Activated naive CD8-positive, alpha-beta T cell treated with anti-CD3 and anti-CD28 coated beads, Interleukin-2, amount 10 ng/mL, durations not matched to agents 7 days and 5 days (primary cell): Measurements from ENCODE around the gene GNA12. TPM values are rescaled to one million over a fixed set of nuclear protein-coding genes. Genes with fewer than 3 reads are reported as not detected.

Experiments
- ATAC-seq: fragments of 150-1000 bp; cut with Tn5 transposase; one replicate; pipeline ENCODE4 v1.10.0; 2021; ENCODE audit warnings: low read depth, moderate library complexity
- POLR2A ChIA-PET: fragments of 350-600 bp; sonication (Branson Sonifier 250); formaldehyde crosslinking; loops from one replicate; lab custom pipeline; 2021; ENCODE audit warnings: antibody characterized with exemption; lab: Charles Lee
- DNase-seq: peaks from one replicate; pipeline ENCODE4 v3.0.0; 2021
- H3K27ac Mint-ChIP-seq: one replicate; pipeline ENCODE4 v1.8.0; 2022; ENCODE audit warnings: mild to moderate bottlenecking, mixed read lengths
- H3K27me3 Mint-ChIP-seq: one replicate; pipeline ENCODE4 v1.8.0; 2022; ENCODE audit warnings: mild to moderate bottlenecking, moderate library complexity, mixed read lengths
- H3K36me3 Mint-ChIP-seq: one replicate; pipeline ENCODE4 v1.8.0; 2021; ENCODE audit warnings: mild to moderate bottlenecking, mixed read lengths
- H3K4me1 Mint-ChIP-seq: one replicate; pipeline ENCODE4 v1.8.0; 2021; ENCODE audit warnings: mixed read lengths
- H3K4me3 Mint-ChIP-seq: one replicate; pipeline ENCODE4 v1.8.0; 2022; ENCODE audit warnings: mild to moderate bottlenecking, moderate library complexity, mixed read lengths
- H3K9me3 Mint-ChIP-seq: one replicate; pipeline ENCODE4 v1.8.0; 2021; ENCODE audit warnings: mixed read lengths
- total RNA-seq, 2 experiments: library from RNA; stranded (reverse); gene quantifications; one replicate each; pipeline ENCODE4 v1.2.3, GENCODE V29; 2021

The GNA12 gene
- total RNA-seq, 2 experiments from 2014 or later: 14.5 to 17.4 TPM

DNA sequence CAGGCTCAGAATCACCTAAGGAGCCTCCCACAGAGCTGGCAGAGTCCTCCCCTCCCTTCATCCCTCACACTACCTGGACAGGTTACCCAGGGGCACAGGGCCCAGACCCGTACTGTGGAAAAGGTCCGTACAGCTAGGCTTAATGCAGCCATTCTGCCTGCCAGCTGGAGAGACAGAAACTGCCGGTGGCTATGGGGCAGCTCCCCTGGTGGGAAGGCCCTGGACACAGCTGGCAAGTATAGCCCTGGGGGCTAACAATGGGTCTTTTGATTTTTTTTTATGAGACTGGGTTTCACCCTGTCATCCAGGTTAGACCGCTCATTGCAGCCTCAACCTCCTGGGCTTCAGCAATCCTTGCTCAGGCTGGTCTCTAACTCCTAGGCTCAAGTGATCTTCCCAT lies 68.3 kb downstream of the GNA12 start:
- Mint-ChIP-seq H3K36me3 (peaks cover 6% of the 10 kb centered on the region), H3K27me3 (no peaks in the 10 kb centered on the region), H3K27ac (no peak overlapping the region), H3K9me3 (no peaks in the 10 kb centered on the region), H3K4me1 (peaks cover 4% of the 10 kb centered on the region), H3K4me3 (no peak overlapping the region)
- no peak for ATAC-seq
- POLR2A ChIA-PET: no interaction called here
- DNase-seq: no peak

GRCh38 chr7:2775376-2775775 lies 68.7 kb downstream of the GNA12 start:
- DNase-seq (no peak), ATAC-seq (no peak)
- Mint-ChIP-seq H3K27ac (no peak overlapping the region), H3K4me3 (no peak overlapping the region), H3K36me3 (peaks cover 8% of the 10 kb centered on the region), H3K9me3 (no peaks in the 10 kb centered on the region), H3K4me1 (peaks cover 4% of the 10 kb centered on the region), H3K27me3 (no peaks in the 10 kb centered on the region)
- POLR2A ChIA-PET: no interaction called here

DNA sequence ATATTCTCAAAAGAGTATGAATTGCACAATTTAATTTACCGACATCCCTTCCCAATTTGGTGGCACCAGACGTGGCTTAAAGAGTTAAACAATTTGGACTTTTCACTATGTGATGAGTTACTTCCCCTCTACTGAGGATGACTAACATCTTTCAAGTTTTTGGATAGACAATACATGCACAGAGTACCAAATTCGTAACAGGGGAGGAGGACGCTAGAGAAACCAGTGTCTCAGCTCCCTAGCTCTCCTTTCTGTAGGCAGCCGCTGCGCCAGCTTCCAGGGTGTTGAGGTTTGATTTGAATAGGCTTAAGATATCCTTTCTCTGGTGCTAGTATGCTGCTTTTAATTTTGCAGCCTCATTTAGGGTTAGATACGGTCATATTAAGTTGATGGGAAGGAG lies 69.2 kb downstream of the GNA12 start:
- Mint-ChIP-seq H3K36me3 (peaks cover 9% of the 10 kb centered on the region), H3K27ac (no peak overlapping the region), H3K4me3 (no peak overlapping the region), H3K27me3 (no peaks in the 10 kb centered on the region), H3K4me1 (peaks cover 4% of the 10 kb centered on the region), H3K9me3 (no peaks in the 10 kb centered on the region)
- DNase-seq: no peak
- POLR2A ChIA-PET: no interaction called here
- no peak for ATAC-seq

- ATAC-seq (no peak), DNase-seq (no peak)
- no peaks in the 10 kb centered on the region for H3K9me3 Mint-ChIP-seq
- peaks cover 4% of the 10 kb centered on the region for H3K4me1 Mint-ChIP-seq
- H3K4me3 Mint-ChIP-seq: no peak overlapping the region
- no peaks in the 10 kb centered on the region for H3K27me3 Mint-ChIP-seq
- POLR2A ChIA-PET: no interaction called here
- H3K27ac Mint-ChIP-seq: no peak overlapping the region
- H3K36me3 Mint-ChIP-seq: peaks cover 9% of the 10 kb centered on the region
Observed at GRCh38 chr7:2774280-2774679, 69.8 kb downstream of the GNA12 start.

GRCh38 chr7:2773608-2774007 lies 70.5 kb downstream of the GNA12 start:
- ATAC-seq (no peak), DNase-seq (no peak)
- Mint-ChIP-seq H3K27me3 (no peaks in the 10 kb centered on the region), H3K36me3 (peaks cover 9% of the 10 kb centered on the region), H3K9me3 (no peaks in the 10 kb centered on the region), H3K27ac (no peak overlapping the region), H3K4me1 (peaks cover 4% of the 10 kb centered on the region), H3K4me3 (no peak overlapping the region)
- POLR2A ChIA-PET: no interaction called here

GRCh38 chr7:2771274-2771731 lies 72.8 kb downstream of the GNA12 start:
- Mint-ChIP-seq H3K4me1 (peaks cover 4% of the 10 kb centered on the region), H3K36me3 (peaks cover 9% of the 10 kb centered on the region), H3K4me3 (no peak overlapping the region), H3K27me3 (no peaks in the 10 kb centered on the region), H3K9me3 (no peaks in the 10 kb centered on the region), H3K27ac (no peak overlapping the region)
- ATAC-seq (no peak), DNase-seq (no peak)
- POLR2A ChIA-PET: no interaction called here

GRCh38 chr7:2764621-2765020 lies 79.5 kb downstream of the GNA12 start:
- POLR2A ChIA-PET: no interaction called here
- DNase-seq (no peak), ATAC-seq (no peak)
- Mint-ChIP-seq H3K9me3 (no peaks in the 10 kb centered on the region), H3K4me1 (peaks cover 9% of the 10 kb centered on the region), H3K27me3 (no peaks in the 10 kb centered on the region), H3K27ac (no peak overlapping the region), H3K36me3 (no peaks in the 10 kb centered on the region), H3K4me3 (no peak overlapping the region)

DNA sequence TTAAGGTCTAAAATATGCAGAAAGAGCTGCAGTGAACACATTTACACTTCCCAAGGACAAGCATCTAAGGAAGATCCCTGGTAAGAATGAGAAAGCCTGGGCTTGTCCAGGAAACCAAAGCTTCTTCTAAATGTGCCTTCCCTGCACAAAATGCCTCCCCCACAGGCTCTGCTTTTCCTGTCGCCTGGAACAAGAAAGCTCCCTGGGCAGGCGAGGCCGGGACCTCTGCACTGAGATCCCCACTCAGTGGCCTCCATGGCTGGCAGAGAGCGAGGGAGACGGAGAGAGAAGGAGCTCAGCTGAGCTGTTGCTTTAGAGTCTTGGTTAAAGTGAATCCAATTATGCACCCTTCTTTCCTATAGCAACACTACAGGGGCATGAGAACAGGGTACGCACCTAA lies 80.5 kb downstream of the GNA12 start:
- DNase-seq: no peak
- no peak overlapping the region for H3K4me3 Mint-ChIP-seq
- H3K27ac Mint-ChIP-seq: no peak overlapping the region
- H3K9me3 Mint-ChIP-seq: no peaks in the 10 kb centered on the region
- H3K27me3 Mint-ChIP-seq: no peaks in the 10 kb centered on the region
- no peaks in the 10 kb centered on the region for H3K36me3 Mint-ChIP-seq
- POLR2A ChIA-PET: no interaction called here
- peaks cover 15% of the 10 kb centered on the region for H3K4me1 Mint-ChIP-seq
- no peak for ATAC-seq

DNA sequence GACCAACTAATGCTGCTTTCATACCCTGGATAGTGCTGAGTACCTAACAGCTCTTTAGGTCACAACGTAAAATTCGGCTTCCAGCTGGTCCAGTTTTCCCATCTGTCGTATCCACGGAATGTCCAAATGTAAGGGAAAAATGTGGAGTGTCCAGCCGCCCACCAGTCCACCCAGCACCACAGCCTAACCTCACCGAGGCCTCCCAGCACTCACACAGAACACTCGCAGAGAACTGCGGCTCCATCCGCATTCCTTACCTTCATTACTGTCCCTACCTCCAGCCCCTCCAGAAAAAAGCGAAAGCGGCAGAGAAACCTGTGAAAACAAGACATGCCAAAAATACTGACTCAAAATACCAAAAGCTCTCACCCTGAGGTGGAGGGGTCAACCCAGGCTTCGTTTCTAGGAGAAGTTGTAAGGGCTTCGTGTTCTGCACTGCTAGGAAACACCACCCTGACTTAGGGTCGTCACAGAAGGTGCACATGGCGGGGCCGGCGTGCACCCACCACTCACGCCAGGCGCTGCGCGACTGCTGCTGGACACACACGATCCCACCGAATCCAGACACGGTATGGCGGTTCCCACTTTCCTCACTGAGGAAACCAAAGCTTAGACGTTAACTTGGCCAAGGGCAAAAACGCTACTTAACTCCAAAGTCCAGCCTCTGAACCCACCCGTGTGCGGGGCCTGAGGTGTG lies 82.2 kb downstream of the GNA12 start:
- no peak overlapping the region for H3K4me3 Mint-ChIP-seq
- H3K4me1 Mint-ChIP-seq: peaks cover 27% of the 10 kb centered on the region
- no peaks in the 10 kb centered on the region for H3K9me3 Mint-ChIP-seq
- ATAC-seq (no peak), DNase-seq (no peak)
- POLR2A ChIA-PET: no interaction called here
- no peak overlapping the region for H3K27ac Mint-ChIP-seq
- H3K27me3 Mint-ChIP-seq: no peaks in the 10 kb centered on the region
- H3K36me3 Mint-ChIP-seq: no peaks in the 10 kb centered on the region

DNA sequence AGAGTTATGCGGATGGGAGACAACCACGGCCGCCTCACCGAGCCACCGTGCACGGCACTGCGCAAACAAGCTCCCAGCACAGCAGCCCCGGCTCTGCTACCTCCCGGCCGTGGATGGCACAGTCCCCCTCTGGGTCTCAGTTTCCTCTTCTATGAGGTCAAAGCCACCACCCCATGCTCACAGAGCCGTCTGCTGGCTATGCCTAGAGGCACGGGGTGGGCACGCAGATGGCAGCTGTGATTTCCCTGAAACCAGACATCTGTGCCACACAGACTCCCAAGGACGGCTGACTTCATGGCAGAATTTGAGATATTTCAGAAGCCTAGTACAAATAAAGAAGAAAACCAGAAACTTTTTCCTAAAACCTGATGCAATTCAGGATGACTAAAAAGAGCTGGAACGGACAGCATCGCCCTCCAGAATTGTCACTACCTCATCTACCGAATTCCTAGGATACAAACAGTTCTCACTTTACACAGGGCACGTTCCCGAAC lies 82.9 kb downstream of the GNA12 start:
- DNase-seq (no peak), ATAC-seq (no peak)
- POLR2A ChIA-PET: no interaction called here
- Mint-ChIP-seq H3K27ac (no peak overlapping the region), H3K4me3 (no peak overlapping the region), H3K9me3 (no peaks in the 10 kb centered on the region), H3K36me3 (peaks cover 7% of the 10 kb centered on the region), H3K4me1 (peaks cover 27% of the 10 kb centered on the region), H3K27me3 (no peaks in the 10 kb centered on the region)

DNA sequence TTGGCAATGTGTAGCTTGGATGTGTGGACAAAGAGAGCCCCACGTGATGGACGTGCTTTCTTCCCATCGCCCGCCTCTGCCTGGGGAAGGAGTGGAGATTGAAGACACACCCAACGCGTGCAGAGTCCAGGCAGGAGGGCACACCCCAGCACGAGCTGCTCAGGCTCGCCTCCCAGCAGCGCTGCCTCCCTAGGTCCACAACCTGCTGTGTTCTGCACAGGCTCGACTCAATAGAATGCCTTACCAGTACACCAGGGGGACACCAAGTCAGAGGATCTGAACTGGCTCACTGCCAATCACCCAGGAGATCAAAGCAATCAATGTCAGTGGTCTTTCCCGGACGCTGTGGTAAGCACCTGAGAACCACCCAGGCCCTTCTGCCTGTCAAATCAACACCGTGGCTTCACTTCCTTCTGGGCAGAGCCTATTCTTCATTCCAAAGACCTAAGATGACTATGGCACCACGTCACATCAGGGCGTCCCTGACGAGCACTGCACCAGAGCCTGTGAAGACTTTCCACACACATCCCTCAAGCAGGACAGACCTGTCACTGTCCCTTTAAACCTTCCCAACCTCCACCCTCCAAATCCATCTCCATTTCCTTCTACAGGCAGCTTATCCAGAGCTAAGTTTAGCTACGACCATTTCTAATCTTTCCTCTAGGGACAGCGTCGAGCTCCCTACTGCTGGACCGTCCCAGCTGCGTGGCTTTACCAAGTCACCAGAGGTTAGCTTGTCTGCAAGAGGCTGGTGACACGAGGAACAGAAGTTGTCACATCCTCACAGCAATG lies 83.8 kb downstream of the GNA12 start:
- H3K4me1 Mint-ChIP-seq: peaks cover 27% of the 10 kb centered on the region
- H3K27ac Mint-ChIP-seq: no peak overlapping the region
- H3K27me3 Mint-ChIP-seq: no peaks in the 10 kb centered on the region
- peaks cover under 1% of the 10 kb centered on the region for H3K9me3 Mint-ChIP-seq
- ATAC-seq (peak; percentile 31), DNase-seq (no peak)
- no peak overlapping the region for H3K4me3 Mint-ChIP-seq
- POLR2A ChIA-PET: no interaction called here
- peaks cover 12% of the 10 kb centered on the region for H3K36me3 Mint-ChIP-seq

- Mint-ChIP-seq H3K27ac (no peak overlapping the region), H3K27me3 (no peaks in the 10 kb centered on the region), H3K4me1 (peaks cover 27% of the 10 kb centered on the region), H3K36me3 (peaks cover 15% of the 10 kb centered on the region), H3K4me3 (no peak overlapping the region), H3K9me3 (peaks cover 3% of the 10 kb centered on the region)
- POLR2A ChIA-PET: no interaction called here
- no peak for DNase-seq
- ATAC-seq: no peak
Observed at GRCh38 chr7:2759736-2760097, 84.4 kb downstream of the GNA12 start.

- peaks cover 27% of the 10 kb centered on the region for H3K4me1 Mint-ChIP-seq
- peaks cover 16% of the 10 kb centered on the region for H3K36me3 Mint-ChIP-seq
- no peak overlapping the region for H3K27ac Mint-ChIP-seq
- H3K9me3 Mint-ChIP-seq: peaks cover 3% of the 10 kb centered on the region
- no peaks in the 10 kb centered on the region for H3K27me3 Mint-ChIP-seq
- ATAC-seq (no peak), DNase-seq (no peak)
- H3K4me3 Mint-ChIP-seq: peak overlapping the region; percentile 2
- POLR2A ChIA-PET: interaction anchor here (1.1 kb wide), 1 partner anchor 703 kb away, joined by 3 read pairs; no protein-coding TSS in a partner anchor
Observed at GRCh38 chr7:2758673-2759616, 85.2 kb downstream of the GNA12 start.
